PFSK-1 (cell line): ENCODE results near the gene EI24.

ENCODE experiments used
- FOXP2 ChIP-seq: optimal IDR thresholded peaks from 2 replicates; pipeline ENCODE3; 2011; ENCODE audit warnings: borderline replicate concordance, control low read depth, inconsistent platforms; ENCODE audit not compliant: insufficient read depth; ENCODE audit errors: extremely low read length, extremely low read depth
- POLR2AphosphoS5 ChIP-seq: IDR thresholded peaks from 2 replicates; pipeline ENCODE4 v1.6.1; 2012; ENCODE audit warnings: low read depth, mild to moderate bottlenecking, control low read depth, low read length, moderate library complexity
- REST ChIP-seq, 2 experiments: IDR thresholded peaks; 2 replicates each; pipeline versions ENCODE4 v1.6.1 to v1.8.0; 2011 to 2012; ENCODE audit warnings: low read depth in 2 of 2, low read length in 2 of 2, control low read depth in 1 of 2, inconsistent platforms in 1 of 2, mild to moderate bottlenecking in 1 of 2, moderate library complexity in 1 of 2; ENCODE audit not compliant: insufficient read depth in 1 of 2
- SIN3A ChIP-seq: IDR thresholded peaks from 2 replicates; pipeline ENCODE4 v1.6.1; 2012; ENCODE audit warnings: mild to moderate bottlenecking, low read length, moderate library complexity, borderline replicate concordance; ENCODE audit not compliant: insufficient read depth
- TAF1 ChIP-seq: IDR thresholded peaks from 2 replicates; pipeline ENCODE4 v1.6.1; 2012; ENCODE audit warnings: low read length, control low read depth, borderline replicate concordance; ENCODE audit not compliant: insufficient read depth

Gene EI24

GRCh38 chr11:125603207-125603606, 33.9 kb downstream of the EI24 start:
- TF ChIP-seq FOXP2, result no peak
- TF ChIP-seq TAF1, result no peak
- no peak for TF ChIP-seq SIN3A
- TF ChIP-seq REST (IDR thresholded peaks at IDR 0.05; ENCODE audit: insufficient read depth in 1 of 2, low read depth in 2 of 2, low read length in 2 of 2), result no peak
- TF ChIP-seq POLR2AphosphoS5, result no peak

DNA sequence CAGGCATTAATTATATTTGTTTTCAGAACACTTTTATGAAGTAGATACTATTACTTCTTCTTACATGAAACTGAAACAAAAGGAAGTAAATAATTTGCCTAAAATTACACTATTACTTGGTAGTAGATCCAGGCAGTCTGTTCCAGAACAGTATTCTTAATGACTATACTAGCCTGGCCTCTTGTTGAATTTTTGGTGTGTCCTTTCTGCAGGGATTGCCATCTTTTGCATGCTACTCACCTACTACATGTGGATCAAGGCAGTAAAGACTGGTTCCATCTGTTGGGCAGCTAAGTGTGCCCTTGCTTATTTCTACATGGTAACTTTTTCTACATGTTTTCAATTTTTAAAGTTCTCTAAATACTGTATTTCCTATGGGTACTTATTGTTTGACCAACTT, 36.1 kb downstream of the EI24 start:
- TF ChIP-seq TAF1, result no peak
- TF ChIP-seq FOXP2, result no peak
- no peak for TF ChIP-seq POLR2AphosphoS5
- TF ChIP-seq SIN3A, result no peak
- TF ChIP-seq REST (IDR thresholded peaks at IDR 0.05; ENCODE audit: insufficient read depth in 1 of 2, low read depth in 2 of 2, low read length in 2 of 2), result no peak

DNA sequence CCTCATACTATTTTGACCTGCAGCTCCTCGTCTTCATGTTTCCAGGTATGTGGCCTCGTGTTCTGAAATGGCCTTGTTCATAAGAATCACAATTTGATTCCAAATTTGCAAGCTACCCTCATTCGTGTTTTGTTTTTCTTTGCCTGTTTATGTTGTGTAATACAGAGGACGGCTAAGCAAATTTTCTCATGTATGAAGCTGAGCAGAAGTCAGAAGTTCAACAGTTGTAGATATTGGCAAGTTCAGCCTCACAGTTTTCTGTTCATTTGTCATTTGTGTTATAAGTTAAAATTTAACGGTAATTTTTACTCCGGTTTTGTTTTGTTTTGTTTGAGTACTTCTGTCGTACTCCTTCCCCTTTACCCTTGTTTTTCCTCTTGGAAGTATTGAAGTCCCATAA, 40.3 kb downstream of the EI24 start:
- TF ChIP-seq TAF1 (no peak), SIN3A (no peak), REST (IDR thresholded peaks at IDR 0.05; ENCODE audit: insufficient read depth in 1 of 2, low read depth in 2 of 2, low read length in 2 of 2) (no peak), POLR2AphosphoS5 (no peak), FOXP2 (no peak)

- TF ChIP-seq SIN3A, result no peak
- no peak for TF ChIP-seq POLR2AphosphoS5
- TF ChIP-seq REST (IDR thresholded peaks at IDR 0.05; ENCODE audit: insufficient read depth in 1 of 2, low read depth in 2 of 2, low read length in 2 of 2), result no peak
- no peak for TF ChIP-seq TAF1
- no peak for TF ChIP-seq FOXP2
Observed at GRCh38 chr11:125618383-125618782, 49.1 kb downstream of the EI24 start.

DNA sequence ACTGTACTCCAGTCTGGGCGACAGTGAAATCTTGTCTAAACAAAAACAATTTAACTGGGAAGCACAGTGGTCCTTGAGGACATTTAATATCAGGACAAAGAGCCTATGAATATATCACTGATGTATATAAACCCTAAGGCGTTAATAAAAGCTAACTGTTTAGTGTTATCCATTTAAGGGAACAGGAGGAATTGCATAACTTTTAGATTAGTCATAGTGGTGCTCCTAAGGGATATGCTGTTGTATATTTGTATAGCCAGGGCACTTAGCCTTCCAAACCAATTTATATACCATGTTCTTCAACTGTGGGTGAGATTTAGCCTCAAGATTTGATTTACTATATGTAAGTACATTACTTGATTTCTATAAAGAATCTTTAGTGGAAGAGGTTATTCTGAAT, 52.7 kb downstream of the EI24 start:
- TF ChIP-seq POLR2AphosphoS5 (no peak), TAF1 (no peak), FOXP2 (no peak), REST (IDR thresholded peaks at IDR 0.05; ENCODE audit: insufficient read depth in 1 of 2, low read depth in 2 of 2, low read length in 2 of 2) (no peak), SIN3A (no peak)
